Right atrium auricular region (tissue), 2 donors: Measurements from ENCODE around the gene CCDC33. TPM values are rescaled to one million over a fixed set of nuclear protein-coding genes. Genes with fewer than 3 reads are reported as not detected.

Experiments used
- DNase-seq: peaks from one replicate; pipeline ENCODE4 v3.0.0-alpha.2; 2019; ENCODE audit warnings: low spot score
- H3K27ac ChIP-seq, 2 donors: fragments of 200-600 bp; sonication (generic); 1 replicate in 1 of 2; 2 replicates in 1 of 2; pipeline ENCODE4 v1.5.1; 2016 to 2019
- H3K27me3 ChIP-seq, 2 donors: fragments of 200-600 bp; sonication (generic); one replicate each; pipeline versions ENCODE4 v1.5.1 to v1.6.0; 2017 to 2019
- H3K36me3 ChIP-seq: fragments of 200-600 bp; sonication (generic); one replicate; pipeline ENCODE4 v1.5.1; 2016
- H3K4me1 ChIP-seq, 2 donors: fragments of 200-600 bp; sonication (generic); one replicate each; pipeline versions ENCODE4 v1.5.1 to v1.6.0; 2017 to 2019
- H3K4me3 ChIP-seq, 2 donors: fragments of 200-600 bp; sonication (generic); 1 replicate in 1 of 2; 2 replicates in 1 of 2; pipeline ENCODE4 v1.5.1; 2017 to 2019; ENCODE audit warnings: mild to moderate bottlenecking in 1 of 2, moderate library complexity in 1 of 2
- H3K9me3 ChIP-seq, 2 donors: fragments of 200-600 bp; sonication (generic); one replicate each; pipeline ENCODE4 v1.5.1; 2019
- CTCF ChIP-seq, 2 donors: fragments of 200-600 bp; sonication (generic); IDR thresholded peaks; one replicate each; pipeline ENCODE4 v1.5.1; 2019; ENCODE audit warnings: antibody characterized with exemption in 2 of 2
- total RNA-seq, 2 donors: library from RNA; depleted of rRNA; stranded (reverse); fragments of >200 nt; gene quantifications; one replicate each; pipeline ENCODE4 v1.1.0, GENCODE V29; 2016

Gene CCDC33
- total RNA-seq, 2 donors from 2014 or later, result not detected

GRCh38 chr15:74297887-74298286 is 61.8 kb downstream of the CCDC33 start:
- no peak for DNase-seq

GRCh38 chr15:74300057-74300795 is 64.1 kb downstream of the CCDC33 start:
- TF ChIP-seq CTCF (IDR thresholded peaks at IDR 0.05), result no peak
- H3K9me3 ChIP-seq, result no peaks in the 10 kb centered on the region
- H3K27ac ChIP-seq, result no peak overlapping the region
- H3K4me3 ChIP-seq, result no peak overlapping the region
- no peak for DNase-seq
- no peaks in the 10 kb centered on the region for H3K36me3 ChIP-seq
- H3K4me1 ChIP-seq, result no peaks in the 10 kb centered on the region
- no peaks in the 10 kb centered on the region for H3K27me3 ChIP-seq

More at GRCh38 chr15:74297887-74298286, 61.8 kb downstream of the CCDC33 start:
- Histone ChIP-seq H3K4me3 (no peak overlapping the region), H3K36me3 (no peaks in the 10 kb centered on the region), H3K4me1 (no peaks in the 10 kb centered on the region), H3K27me3 (no peaks in the 10 kb centered on the region), H3K9me3 (no peaks in the 10 kb centered on the region), H3K27ac (no peak overlapping the region)
- TF ChIP-seq CTCF (IDR thresholded peaks at IDR 0.05), result no peak

DNA sequence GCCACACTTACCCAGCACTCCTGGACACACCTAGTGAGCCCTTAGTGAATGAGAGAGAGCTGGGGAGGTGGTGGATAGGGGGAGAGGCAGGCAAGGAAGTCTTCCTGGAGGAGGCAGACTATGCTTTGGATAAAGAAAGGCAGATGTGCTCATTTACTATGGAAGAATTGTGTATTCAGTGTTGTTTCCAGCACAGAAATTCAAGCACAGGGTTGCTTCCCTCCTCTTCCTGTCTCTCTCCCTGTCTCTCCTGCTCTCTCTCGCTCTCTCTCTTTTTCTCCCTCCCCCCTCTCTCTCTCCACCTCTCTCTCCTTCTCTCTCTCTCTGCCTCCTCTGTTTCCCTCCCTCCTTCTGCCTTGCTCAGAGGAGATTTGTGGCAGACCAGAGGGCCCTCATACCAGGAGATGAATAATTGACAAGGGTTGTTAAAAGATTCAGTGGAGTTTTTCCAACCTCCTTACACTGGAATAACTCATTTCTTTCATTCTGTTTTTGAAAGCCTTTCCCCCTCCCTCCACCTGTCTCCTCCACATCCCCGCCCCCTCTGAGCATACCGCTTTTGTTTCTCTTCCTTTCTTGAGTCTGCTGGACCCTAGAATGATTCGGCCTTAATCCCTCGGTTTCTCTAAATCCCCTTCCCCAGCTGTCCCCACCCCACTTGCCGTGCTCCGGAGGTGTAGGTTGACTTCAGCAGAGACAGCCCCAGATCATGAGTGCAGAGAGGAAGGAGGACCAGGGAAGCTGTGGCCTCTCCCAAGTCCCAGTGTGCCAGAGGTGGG is 65.6 kb downstream of the CCDC33 start:
- no peak for DNase-seq
- TF ChIP-seq CTCF (IDR thresholded peaks at IDR 0.05), result no peak
- Histone ChIP-seq H3K4me1 (no peaks in the 10 kb centered on the region), H3K27me3 (no peaks in the 10 kb centered on the region), H3K4me3 (no peak overlapping the region), H3K27ac (no peak overlapping the region), H3K9me3 (no peaks in the 10 kb centered on the region), H3K36me3 (no peaks in the 10 kb centered on the region)

- Histone ChIP-seq H3K4me1 (peaks cover 0 to 3% of the 10 kb centered on the region in 2 donors), H3K27me3 (no peaks in the 10 kb centered on the region), H3K27ac (no peak overlapping the region), H3K36me3 (no peaks in the 10 kb centered on the region), H3K4me3 (no peak overlapping the region), H3K9me3 (no peaks in the 10 kb centered on the region)
- no peak for DNase-seq
- TF ChIP-seq CTCF (IDR thresholded peaks at IDR 0.05), result peak; percentile 35 to 79
Observed at GRCh38 chr15:74302821-74303359, 66.8 kb downstream of the CCDC33 start.

DNA sequence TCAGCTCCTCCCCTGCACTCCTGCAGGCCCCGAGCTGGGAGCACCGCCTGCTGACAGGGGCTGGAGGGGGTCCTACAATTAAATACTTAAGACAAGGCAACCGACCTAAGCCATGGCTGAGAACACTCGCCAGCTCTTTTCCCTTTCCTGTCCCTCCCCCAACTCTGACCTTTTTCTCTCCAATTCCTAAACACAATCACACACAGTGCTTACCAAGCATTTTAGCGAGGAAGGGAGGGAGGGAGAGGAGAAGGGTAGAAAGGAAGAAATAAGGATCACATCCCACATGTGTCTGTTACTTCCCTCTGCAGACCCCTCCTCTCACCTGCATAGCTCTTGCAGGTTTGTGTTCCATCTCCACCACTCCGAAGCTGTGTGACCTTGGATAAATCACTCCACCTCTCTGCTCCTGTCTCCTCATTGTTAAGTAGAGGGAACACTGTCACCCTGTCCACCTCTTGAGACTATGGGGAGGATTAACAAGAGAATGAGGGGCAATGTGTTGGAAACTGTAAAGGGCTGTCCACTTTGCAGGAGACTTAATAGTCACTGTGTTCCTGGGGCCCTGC is 67.7 kb downstream of the CCDC33 start:
- TF ChIP-seq CTCF (IDR thresholded peaks at IDR 0.05), result no peak
- H3K27me3 ChIP-seq, result no peaks in the 10 kb centered on the region

More for the DNA sequence above, 67.7 kb downstream of the CCDC33 start:
- peaks cover 0 to 4% of the 10 kb centered on the region in 2 donors for H3K4me1 ChIP-seq
- no peak for DNase-seq
- no peaks in the 10 kb centered on the region for H3K9me3 ChIP-seq
- H3K4me3 ChIP-seq, result no peak overlapping the region
- H3K36me3 ChIP-seq, result no peaks in the 10 kb centered on the region
- no peak overlapping the region for H3K27ac ChIP-seq
